CD14-positive monocyte (primary cell): Measurements from ENCODE around the gene TBC1D30. TPM values are rescaled to one million over a fixed set of nuclear protein-coding genes. Genes with fewer than 3 reads are reported as not detected.

ENCODE experiments used
- DNase-seq, 3 donors: peaks; one replicate each; pipeline ENCODE4 v3.0.0-alpha.2; 2011 to 2022
- H2AFZ ChIP-seq: 2 replicates; pipeline ENCODE4 v1.6.0; 2012; ENCODE audit warnings: mild to moderate bottlenecking, low read depth, low read length, inconsistent platforms; ENCODE audit not compliant: insufficient read depth, poor library complexity, severe bottlenecking
- H3K27ac ChIP-seq, 2 donors: 1 replicate in 1 of 2; 2 replicates in 1 of 2; pipeline ENCODE4 v1.5.1; 2012 to 2013; ENCODE audit warnings: low read length in 2 of 2, control low read depth in 1 of 2, inconsistent platforms in 1 of 2, low read depth in 1 of 2, mild to moderate bottlenecking in 1 of 2
- H3K27me3 ChIP-seq, 2 donors: one replicate each; pipeline versions ENCODE4 v1.6.0 to v1.6.1; 2011 to 2013; ENCODE audit warnings: low read length in 2 of 2; ENCODE audit not compliant: control insufficient read depth in 2 of 2, insufficient read depth in 2 of 2
- H3K36me3 ChIP-seq, 2 donors: replicated peaks in 1 of 2; 1 replicate in 1 of 2; 2 replicates in 1 of 2; pipeline versions ENCODE4 v1.5.1 to v1.6.1; 2012 to 2013; ENCODE audit warnings: low read length in 2 of 2, control low read depth in 1 of 2, inconsistent platforms in 1 of 2, mild to moderate bottlenecking in 1 of 2; ENCODE audit not compliant: insufficient read depth in 2 of 2, control insufficient read depth in 1 of 2
- H3K4me1 ChIP-seq, 2 donors: 1 replicate in 1 of 2; 2 replicates in 1 of 2; pipeline versions ENCODE4 v1.5.1 to v1.6.1; 2012 to 2013; ENCODE audit warnings: low read length in 2 of 2, control low read depth in 1 of 2, inconsistent platforms in 1 of 2, mild to moderate bottlenecking in 1 of 2, moderate library complexity in 1 of 2; ENCODE audit not compliant: insufficient read depth in 2 of 2, control insufficient read depth in 1 of 2
- H3K4me2 ChIP-seq: replicated peaks from 2 replicates; pipeline ENCODE3; 2012; ENCODE audit warnings: low read length, moderate library complexity, mild to moderate bottlenecking; ENCODE audit not compliant: poor library complexity, severe bottlenecking; ENCODE audit errors: extremely low read depth
- H3K4me3 ChIP-seq, 3 experiments: fragments of 200-600 bp in 1 of 3; sonication (generic) in 1 of 3; replicated peaks in 1 of 3; 1 replicate in 2 of 3; 2 replicates in 1 of 3; pipeline ENCODE4 v1.5.1; 2011 to 2013; ENCODE audit warnings: low read length in 3 of 3, mild to moderate bottlenecking in 3 of 3, control low read depth in 2 of 3, low read depth in 2 of 3, inconsistent platforms in 1 of 3, moderate library complexity in 1 of 3
- H3K79me2 ChIP-seq: 2 replicates; pipeline ENCODE4 v1.6.0; 2012; ENCODE audit warnings: mild to moderate bottlenecking, control low read depth, inconsistent platforms, low read length, moderate library complexity; ENCODE audit not compliant: insufficient read depth
- H3K9ac ChIP-seq: 2 replicates; pipeline ENCODE4 v1.6.0; 2017; ENCODE audit warnings: low read length, mild to moderate bottlenecking; ENCODE audit not compliant: insufficient read depth, poor library complexity, severe bottlenecking
- H3K9me3 ChIP-seq, 2 donors: replicated peaks in 1 of 2; 1 replicate in 1 of 2; 2 replicates in 1 of 2; pipeline versions ENCODE4 v1.5.1 to v1.6.1; 2012 to 2013; ENCODE audit warnings: low read length in 2 of 2, control low read depth in 1 of 2; ENCODE audit not compliant: control insufficient read depth in 1 of 2, insufficient read depth in 1 of 2
- H4K20me1 ChIP-seq: 2 replicates; pipeline ENCODE4 v1.6.0; 2012; ENCODE audit warnings: mild to moderate bottlenecking, low read length, control low read depth, moderate library complexity; ENCODE audit not compliant: insufficient read depth
- H3K27ac Mint-ChIP-seq, 7 donors: one replicate each; pipeline ENCODE4 v1.8.0; 2020; ENCODE audit warnings: mild to moderate bottlenecking in 7 of 7, mixed read lengths in 7 of 7, moderate library complexity in 6 of 7, inconsistent platforms in 2 of 7
- H3K27me3 Mint-ChIP-seq, 3 donors: one replicate each; pipeline ENCODE4 v1.8.0; 2021 to 2022; ENCODE audit warnings: low read depth in 3 of 3, mild to moderate bottlenecking in 3 of 3, mixed read lengths in 3 of 3, moderate library complexity in 3 of 3, inconsistent platforms in 1 of 3
- H3K36me3 Mint-ChIP-seq, 2 donors: one replicate each; pipeline ENCODE4 v1.8.0; 2020; ENCODE audit warnings: mixed read lengths in 2 of 2, inconsistent platforms in 1 of 2, mild to moderate bottlenecking in 1 of 2
- H3K4me1 Mint-ChIP-seq: one replicate; pipeline ENCODE4 v1.8.0; 2020; ENCODE audit warnings: mild to moderate bottlenecking, mixed read lengths
- H3K4me3 Mint-ChIP-seq, 2 donors: one replicate each; pipeline ENCODE4 v1.8.0; 2020; ENCODE audit warnings: mild to moderate bottlenecking in 2 of 2, mixed read lengths in 2 of 2, moderate library complexity in 1 of 2
- H3K9me3 Mint-ChIP-seq, 7 donors: one replicate each; pipeline ENCODE4 v1.8.0; 2020 to 2022; ENCODE audit warnings: mixed read lengths in 7 of 7, mild to moderate bottlenecking in 6 of 7, moderate library complexity in 6 of 7, inconsistent platforms in 2 of 7
- WGBS: methylation state at CpG from one replicate; pipeline ENCODE4 v1.1.5; 2013; ENCODE audit warnings: missing lambda C conversion rate; ENCODE audit not compliant: insufficient coverage; 5-methylcytosine and 5-hydroxymethylcytosine counted together
- intact Hi-C, 2 donors: fragments of 100-400 bp; cut with micrococcal nuclease; formaldehyde crosslinking; loops; one replicate each; pipeline versions ENCODE4 v1.15.0 to v1.15.1; 2023
- polyA plus RNA-seq, 3 donors: library from polyadenylated mRNA; depleted of rRNA in 1 of 3; unstranded in 2 of 3; stranded (reverse) in 1 of 3; fragments of 300-500 nt in 2 of 3; fragments of >200 nt in 1 of 3; fragmentation: Illumina TruSeq in 2 of 3; gene quantifications; 1 replicate in 2 of 3; 2 replicates in 1 of 3; pipeline ENCODE4 v1.2.3, GENCODE V29; 2012 to 2021
- TF ChIP-seq, protein P1 (sequence below): fragments of 200-600 bp; IDR thresholded peaks from one replicate; pipeline ENCODE4 v1.8.0; 2022; ENCODE audit warnings: antibody characterized with exemption, mild to moderate bottlenecking

The TBC1D30 gene
- polyA plus RNA-seq, 3 donors, result 1.1 to 2.8 (median 2.7) TPM

DNA sequence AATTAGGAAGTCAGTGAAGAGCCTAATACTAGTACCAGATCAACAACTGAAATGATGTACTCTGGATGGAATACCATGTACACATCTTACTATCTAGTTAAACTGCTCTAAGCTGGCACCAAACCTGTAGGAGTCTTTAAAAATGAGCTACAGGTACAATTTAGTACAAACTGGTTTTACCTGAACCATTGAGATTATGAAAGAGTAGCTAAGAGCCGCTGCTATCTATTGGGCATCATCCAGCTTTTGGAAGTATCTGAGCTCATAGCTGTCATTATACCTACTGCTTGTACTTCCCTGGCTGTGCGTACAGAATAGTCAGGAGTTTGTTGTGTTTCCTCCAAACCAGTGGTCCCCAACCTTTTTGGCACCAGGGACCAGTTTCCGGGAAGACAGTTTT is 12.4 kb downstream of the TBC1D30 start:
- H3K4me1 Mint-ChIP-seq, result no peaks in the 10 kb centered on the region
- Histone ChIP-seq H3K9ac (no peak overlapping the region), H3K4me3 (no peak overlapping the region), H3K27ac (no peak overlapping the region), H3K9me3 (no peaks in the 10 kb centered on the region), H3K36me3 (no peaks in the 10 kb centered on the region), H4K20me1 (no peaks in the 10 kb centered on the region), H2AFZ (no peak overlapping the region), H3K4me1 (no peaks in the 10 kb centered on the region), H3K27me3 (peaks cover 0 to 2% of the 10 kb centered on the region in 2 donors), H3K79me2 (no peaks in the 10 kb centered on the region), H3K4me2 (no peak overlapping the region)
- peaks cover 6 to 14% (median 11%) of the 10 kb centered on the region in 3 donors for H3K27me3 Mint-ChIP-seq
- peaks cover 0 to 6% (median 2%) of the 10 kb centered on the region in 7 donors for H3K9me3 Mint-ChIP-seq
- 100% methylated on average over 1 of the region's 3 CpGs for WGBS
- no peak for DNase-seq
- H3K27ac Mint-ChIP-seq, result no peak overlapping the region
- TF ChIP-seq, protein P1, sequence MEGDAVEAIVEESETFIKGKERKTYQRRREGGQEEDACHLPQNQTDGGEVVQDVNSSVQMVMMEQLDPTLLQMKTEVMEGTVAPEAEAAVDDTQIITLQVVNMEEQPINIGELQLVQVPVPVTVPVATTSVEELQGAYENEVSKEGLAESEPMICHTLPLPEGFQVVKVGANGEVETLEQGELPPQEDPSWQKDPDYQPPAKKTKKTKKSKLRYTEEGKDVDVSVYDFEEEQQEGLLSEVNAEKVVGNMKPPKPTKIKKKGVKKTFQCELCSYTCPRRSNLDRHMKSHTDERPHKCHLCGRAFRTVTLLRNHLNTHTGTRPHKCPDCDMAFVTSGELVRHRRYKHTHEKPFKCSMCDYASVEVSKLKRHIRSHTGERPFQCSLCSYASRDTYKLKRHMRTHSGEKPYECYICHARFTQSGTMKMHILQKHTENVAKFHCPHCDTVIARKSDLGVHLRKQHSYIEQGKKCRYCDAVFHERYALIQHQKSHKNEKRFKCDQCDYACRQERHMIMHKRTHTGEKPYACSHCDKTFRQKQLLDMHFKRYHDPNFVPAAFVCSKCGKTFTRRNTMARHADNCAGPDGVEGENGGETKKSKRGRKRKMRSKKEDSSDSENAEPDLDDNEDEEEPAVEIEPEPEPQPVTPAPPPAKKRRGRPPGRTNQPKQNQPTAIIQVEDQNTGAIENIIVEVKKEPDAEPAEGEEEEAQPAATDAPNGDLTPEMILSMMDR, result no peak
- H3K4me3 Mint-ChIP-seq, result no peak overlapping the region
- no peaks in the 10 kb centered on the region for H3K36me3 Mint-ChIP-seq
- intact Hi-C loops, result no loop called here

DNA sequence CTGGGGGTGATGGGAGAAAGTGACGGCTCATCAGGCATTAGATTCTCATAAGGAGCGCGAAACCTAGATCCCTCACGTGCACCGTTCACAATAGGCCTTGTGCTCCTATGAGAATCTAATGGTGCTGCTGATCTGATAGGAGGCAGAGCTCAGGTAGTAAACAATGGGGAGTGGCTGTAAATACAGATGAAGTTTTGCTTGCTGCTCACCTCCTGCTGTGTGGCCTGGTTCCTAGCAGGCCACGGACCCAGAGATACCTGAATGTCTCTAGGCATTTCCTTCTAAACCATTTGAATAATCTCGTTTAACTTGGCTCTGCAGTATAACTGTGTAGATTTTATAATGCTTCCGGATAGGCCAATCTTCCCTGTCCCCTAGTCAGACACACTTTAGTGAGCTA is 13.0 kb downstream of the TBC1D30 start:
- H4K20me1 ChIP-seq, result no peaks in the 10 kb centered on the region
- Mint-ChIP-seq H3K9me3 (peaks cover 0 to 6% (median 2%) of the 10 kb centered on the region in 7 donors), H3K4me3 (no peak overlapping the region), H3K27me3 (peaks cover 6 to 14% (median 11%) of the 10 kb centered on the region in 3 donors), H3K27ac (no peak overlapping the region), H3K36me3 (no peaks in the 10 kb centered on the region), H3K4me1 (no peaks in the 10 kb centered on the region)
- H3K27me3 ChIP-seq, result peaks cover 0 to 2% of the 10 kb centered on the region in 2 donors
- TF ChIP-seq, protein P1, result no peak
- H3K9me3 ChIP-seq, result no peaks in the 10 kb centered on the region
- H3K4me3 ChIP-seq, result no peak overlapping the region
- no peak overlapping the region for H2AFZ ChIP-seq
- no peaks in the 10 kb centered on the region for H3K4me1 ChIP-seq
- no peak for DNase-seq
- no peaks in the 10 kb centered on the region for H3K36me3 ChIP-seq
- H3K4me2 ChIP-seq, result no peak overlapping the region
- no peak overlapping the region for H3K9ac ChIP-seq
- 91% methylated on average over 4 of the region's 8 CpGs for WGBS
- intact Hi-C loops, result no loop called here
- H3K79me2 ChIP-seq, result no peaks in the 10 kb centered on the region
- no peak overlapping the region for H3K27ac ChIP-seq
